HG02938 (cell line): ENCODE data around the gene LRATD1.
"Not testable (repeated sequence)": the region's sequence is repeated elsewhere in the genome, so short reads cannot be mapped to it uniquely, and the experiment has no call there.

Source experiments
- ATAC-seq: cut with Tn5 transposase; IDR thresholded peaks from one replicate; pipeline ENCODE4 v1.9.1; 2021; ENCODE audit warnings: mild to moderate bottlenecking, moderate library complexity; ENCODE audit not compliant: unreplicated experiment

LRATD1 gene

GRCh38 chr2:14632133-14632936 lies at the start of gene LRATD1:
Gene LRATD1 (plus strand): TSS chr2:14632717. CDS start chr2:14633980, 1,263 bp downstream.
- ATAC-seq, result no peak

- ATAC-seq, result no peak
Measured at GRCh38 chr2:14583059-14583458, 49.5 kb upstream of the LRATD1 start.

- no peak for ATAC-seq
Measured at GRCh38 chr2:14583802-14584201, 48.7 kb upstream of the LRATD1 start.

GRCh38 chr2:14587119-14587518 lies 45.4 kb upstream of the LRATD1 start:
- no peak for ATAC-seq

GRCh38 chr2:14601156-14601770 lies 31.3 kb upstream of the LRATD1 start:
- ATAC-seq, result no peak

GRCh38 chr2:14602309-14602708 lies 30.2 kb upstream of the LRATD1 start:
- ATAC-seq, result no peak

GRCh38 chr2:14603676-14604075 lies 28.8 kb upstream of the LRATD1 start:
- no peak for ATAC-seq

- no peak for ATAC-seq
Measured at GRCh38 chr2:14608245-14608644, 24.3 kb upstream of the LRATD1 start.

GRCh38 chr2:14614017-14614416 lies 18.5 kb upstream of the LRATD1 start:
- no peak for ATAC-seq

- no peak for ATAC-seq
Measured at GRCh38 chr2:14615121-14615520, 17.4 kb upstream of the LRATD1 start.

- no peak for ATAC-seq
Measured at GRCh38 chr2:14615760-14616159, 16.8 kb upstream of the LRATD1 start.

- no peak for ATAC-seq
Measured at GRCh38 chr2:14616342-14616741, 16.2 kb upstream of the LRATD1 start.

- ATAC-seq, result no peak
Measured at GRCh38 chr2:14616950-14617349, 15.6 kb upstream of the LRATD1 start.

- ATAC-seq, result no peak
Measured at GRCh38 chr2:14619441-14619840, 13.1 kb upstream of the LRATD1 start.

GRCh38 chr2:14621114-14621513 lies 11.4 kb upstream of the LRATD1 start:
- no peak for ATAC-seq

- no peak for ATAC-seq
Measured at GRCh38 chr2:14621906-14622549, 10.5 kb upstream of the LRATD1 start.

GRCh38 chr2:14622550-14622939 lies 10.0 kb upstream of the LRATD1 start:
- not testable (repeated sequence) for ATAC-seq

GRCh38 chr2:14623237-14623636 lies 9.3 kb upstream of the LRATD1 start:
- ATAC-seq, result no peak

GRCh38 chr2:14626873-14627272 lies 5.6 kb upstream of the LRATD1 start:
- ATAC-seq, result no peak

GRCh38 chr2:14628901-14629300 lies 3.6 kb upstream of the LRATD1 start:
- ATAC-seq, result no peak

GRCh38 chr2:14631406-14632040 lies 994 bp upstream of the LRATD1 start:
- no peak for ATAC-seq

- ATAC-seq, result no peak
Measured at GRCh38 chr2:14633061-14633460, 544 bp downstream of the LRATD1 start.
